Measurements from ENCODE around the gene GRK2. TPM values are rescaled to one million over a fixed set of nuclear protein-coding genes. Genes with fewer than 3 reads are reported as not detected.

The GRK2 gene
- polyA plus RNA-seq, 2 donors: 62.4 to 74.2 TPM

- Histone ChIP-seq H3K36me3 (ENCODE audit: control insufficient read depth in 2 of 2, insufficient read depth in 2 of 2, low read length in 1 of 2) (peaks cover 6 to 8% of the 10 kb centered on the region in 2 donors), H3K27ac (ENCODE audit: low read depth in 2 of 2, low read length in 1 of 2) (peak overlapping the region; percentile 94 to 98), H3K9me3 (ENCODE audit: control insufficient read depth in 2 of 2, insufficient read depth in 1 of 2, low read depth in 1 of 2, low read length in 1 of 2) (no peaks in the 10 kb centered on the region), H3K4me1 (ENCODE audit: control insufficient read depth in 2 of 2, insufficient read depth in 2 of 2, low read length in 1 of 2) (peaks cover 0 to 15% of the 10 kb centered on the region in 2 donors), H3K4me3 (ENCODE audit: low read depth in 1 of 2, low read length in 2 of 2) (peak overlapping the region; percentile 49 to 56), H3K27me3 (ENCODE audit: control insufficient read depth in 1 of 2, insufficient read depth in 2 of 2, low read length in 2 of 2) (no peaks in the 10 kb centered on the region)
- 1% methylated on average over 16 of the region's 16 CpGs for WGBS, 2 donors
Observed at GRCh38 chr11:67240576-67241389, 25.5 kb upstream of the GRK2 start.

- Histone ChIP-seq H3K4me1 (ENCODE audit: control insufficient read depth in 2 of 2, insufficient read depth in 2 of 2, low read length in 1 of 2) (peaks cover 0 to 19% of the 10 kb centered on the region in 2 donors), H3K36me3 (ENCODE audit: control insufficient read depth in 2 of 2, insufficient read depth in 2 of 2, low read length in 1 of 2) (peaks cover 13 to 15% of the 10 kb centered on the region in 2 donors), H3K27ac (ENCODE audit: low read depth in 2 of 2, low read length in 1 of 2) (no peak overlapping the region), H3K27me3 (ENCODE audit: control insufficient read depth in 1 of 2, insufficient read depth in 2 of 2, low read length in 2 of 2) (no peaks in the 10 kb centered on the region), H3K4me3 (ENCODE audit: low read depth in 1 of 2, low read length in 2 of 2) (peak overlapping the region in 1 of 2 donors; percentile 56), H3K9me3 (ENCODE audit: control insufficient read depth in 2 of 2, insufficient read depth in 1 of 2, low read depth in 1 of 2, low read length in 1 of 2) (no peaks in the 10 kb centered on the region)
- 56% methylated on average over 1 of the region's 1 CpG for WGBS, 2 donors
Observed at GRCh38 chr11:67242548-67242947, 23.7 kb upstream of the GRK2 start.

GRCh38 chr11:67243051-67243450 lies 23.2 kb upstream of the GRK2 start:
- peaks cover 15 to 16% of the 10 kb centered on the region in 2 donors for H3K36me3 ChIP-seq (ENCODE audit: control insufficient read depth in 2 of 2, insufficient read depth in 2 of 2, low read length in 1 of 2)
- WGBS, 2 donors: 68 to 73% methylated on average over 2 of the region's 2 CpGs

GRCh38 chr11:67245046-67245445 lies 21.2 kb upstream of the GRK2 start:
- Histone ChIP-seq H3K36me3 (ENCODE audit: control insufficient read depth in 2 of 2, insufficient read depth in 2 of 2, low read length in 1 of 2) (peaks cover 23 to 24% of the 10 kb centered on the region in 2 donors), H3K9me3 (ENCODE audit: control insufficient read depth in 2 of 2, insufficient read depth in 1 of 2, low read depth in 1 of 2, low read length in 1 of 2) (no peaks in the 10 kb centered on the region), H3K27me3 (ENCODE audit: control insufficient read depth in 1 of 2, insufficient read depth in 2 of 2, low read length in 2 of 2) (no peaks in the 10 kb centered on the region), H3K4me1 (ENCODE audit: control insufficient read depth in 2 of 2, insufficient read depth in 2 of 2, low read length in 1 of 2) (peaks cover 0 to 13% of the 10 kb centered on the region in 2 donors), H3K27ac (ENCODE audit: low read depth in 2 of 2, low read length in 1 of 2) (no peak overlapping the region), H3K4me3 (ENCODE audit: low read depth in 1 of 2, low read length in 2 of 2) (no peak overlapping the region)
- 93 to 94% methylated on average over 11 of the region's 11 CpGs for WGBS, 2 donors

More at GRCh38 chr11:67243051-67243450, 23.2 kb upstream of the GRK2 start:
- H3K27ac ChIP-seq (ENCODE audit: low read depth in 2 of 2, low read length in 1 of 2): no peak overlapping the region
- no peak overlapping the region for H3K4me3 ChIP-seq (ENCODE audit: low read depth in 1 of 2, low read length in 2 of 2)
- no peaks in the 10 kb centered on the region for H3K9me3 ChIP-seq (ENCODE audit: control insufficient read depth in 2 of 2, insufficient read depth in 1 of 2, low read depth in 1 of 2, low read length in 1 of 2)
- no peaks in the 10 kb centered on the region for H3K27me3 ChIP-seq (ENCODE audit: control insufficient read depth in 1 of 2, insufficient read depth in 2 of 2, low read length in 2 of 2)
- peaks cover 0 to 19% of the 10 kb centered on the region in 2 donors for H3K4me1 ChIP-seq (ENCODE audit: control insufficient read depth in 2 of 2, insufficient read depth in 2 of 2, low read length in 1 of 2)

DNA sequence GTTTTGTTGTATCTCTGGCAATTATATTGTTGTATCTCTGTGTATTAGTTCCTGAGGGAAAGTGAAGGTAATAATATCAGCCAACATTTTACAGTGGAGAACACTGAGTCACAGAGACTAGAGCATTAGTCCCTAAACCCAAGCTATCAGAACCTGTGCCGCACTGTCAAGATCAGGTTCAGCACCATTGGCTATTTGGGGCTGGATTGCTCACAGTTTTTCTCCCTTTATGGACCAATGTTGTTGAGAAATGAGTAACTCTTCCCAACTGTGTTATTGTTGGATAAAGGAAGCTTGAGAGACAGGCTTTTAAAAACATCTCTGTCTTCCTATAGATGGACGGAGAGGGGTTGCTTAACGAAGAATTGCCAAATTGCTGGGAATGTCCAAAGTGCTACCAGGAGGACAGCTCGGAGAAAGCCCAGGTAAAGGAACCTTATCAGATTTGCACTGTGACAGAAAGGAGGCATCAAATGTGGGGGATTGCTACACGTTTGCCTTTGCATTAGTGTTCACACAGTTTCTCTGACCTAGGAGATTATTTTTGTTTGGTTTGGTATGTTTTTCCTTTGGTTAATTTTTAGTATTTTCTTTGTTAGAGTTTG lies 18.2 kb upstream of the GRK2 start:
- H3K4me3 ChIP-seq (ENCODE audit: low read depth in 1 of 2, low read length in 2 of 2): no peak overlapping the region
- WGBS, 2 donors: 64 to 67% methylated on average over 5 of the region's 5 CpGs
- peaks cover 0 to 13% of the 10 kb centered on the region in 2 donors for H3K4me1 ChIP-seq (ENCODE audit: control insufficient read depth in 2 of 2, insufficient read depth in 2 of 2, low read length in 1 of 2)
- H3K27ac ChIP-seq (ENCODE audit: low read depth in 2 of 2, low read length in 1 of 2): peak overlapping the region; percentile 84 to 86
- H3K36me3 ChIP-seq (ENCODE audit: control insufficient read depth in 2 of 2, insufficient read depth in 2 of 2, low read length in 1 of 2): peaks cover 38 to 42% of the 10 kb centered on the region in 2 donors
- no peaks in the 10 kb centered on the region for H3K9me3 ChIP-seq (ENCODE audit: control insufficient read depth in 2 of 2, insufficient read depth in 1 of 2, low read depth in 1 of 2, low read length in 1 of 2)
- H3K27me3 ChIP-seq (ENCODE audit: control insufficient read depth in 1 of 2, insufficient read depth in 2 of 2, low read length in 2 of 2): no peaks in the 10 kb centered on the region

GRCh38 chr11:67248653-67249052 lies 17.6 kb upstream of the GRK2 start:
- Histone ChIP-seq H3K9me3 (ENCODE audit: control insufficient read depth in 2 of 2, insufficient read depth in 1 of 2, low read depth in 1 of 2, low read length in 1 of 2) (no peaks in the 10 kb centered on the region), H3K27me3 (ENCODE audit: control insufficient read depth in 1 of 2, insufficient read depth in 2 of 2, low read length in 2 of 2) (no peaks in the 10 kb centered on the region), H3K36me3 (ENCODE audit: control insufficient read depth in 2 of 2, insufficient read depth in 2 of 2, low read length in 1 of 2) (peaks cover 38 to 42% of the 10 kb centered on the region in 2 donors), H3K4me1 (ENCODE audit: control insufficient read depth in 2 of 2, insufficient read depth in 2 of 2, low read length in 1 of 2) (peaks cover 0 to 15% of the 10 kb centered on the region in 2 donors), H3K27ac (ENCODE audit: low read depth in 2 of 2, low read length in 1 of 2) (peak overlapping the region; percentile 84), H3K4me3 (ENCODE audit: low read depth in 1 of 2, low read length in 2 of 2) (no peak overlapping the region)

GRCh38 chr11:67250059-67251043 lies 15.9 kb upstream of the GRK2 start:
- peak overlapping the region in 1 of 2 donors; percentile 42 for H3K27ac ChIP-seq (ENCODE audit: low read depth in 2 of 2, low read length in 1 of 2)
- peaks cover 2 to 27% of the 10 kb centered on the region in 2 donors for H3K4me1 ChIP-seq (ENCODE audit: control insufficient read depth in 2 of 2, insufficient read depth in 2 of 2, low read length in 1 of 2)
- H3K36me3 ChIP-seq (ENCODE audit: control insufficient read depth in 2 of 2, insufficient read depth in 2 of 2, low read length in 1 of 2): peaks cover 45 to 51% of the 10 kb centered on the region in 2 donors
- no peaks in the 10 kb centered on the region for H3K27me3 ChIP-seq (ENCODE audit: control insufficient read depth in 1 of 2, insufficient read depth in 2 of 2, low read length in 2 of 2)
- no peak overlapping the region for H3K4me3 ChIP-seq (ENCODE audit: low read depth in 1 of 2, low read length in 2 of 2)
- H3K9me3 ChIP-seq (ENCODE audit: control insufficient read depth in 2 of 2, insufficient read depth in 1 of 2, low read depth in 1 of 2, low read length in 1 of 2): no peaks in the 10 kb centered on the region
- WGBS, 2 donors: 85 to 91% methylated on average over 37 of the region's 37 CpGs

DNA sequence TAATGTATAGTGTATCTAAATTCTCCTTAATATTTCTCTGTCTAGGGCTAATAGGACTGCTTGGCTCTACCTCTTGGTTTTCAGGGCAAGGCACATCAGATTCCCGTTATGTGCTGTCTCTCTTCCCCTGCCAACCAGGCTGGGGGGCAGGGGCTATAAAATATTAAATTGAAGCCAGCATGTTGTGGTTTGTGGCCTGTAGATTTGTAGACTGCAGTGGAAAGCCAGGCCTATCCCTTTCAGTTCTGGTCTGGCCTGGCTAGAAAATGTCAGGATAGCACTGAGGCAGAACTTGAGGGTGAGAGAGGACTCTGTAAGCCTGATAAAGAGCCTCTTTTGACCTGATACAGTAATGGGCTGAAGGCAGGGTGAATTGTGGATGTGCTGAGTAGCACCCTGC lies 14.4 kb upstream of the GRK2 start:
- peaks cover 2 to 28% of the 10 kb centered on the region in 2 donors for H3K4me1 ChIP-seq (ENCODE audit: control insufficient read depth in 2 of 2, insufficient read depth in 2 of 2, low read length in 1 of 2)
- no peaks in the 10 kb centered on the region for H3K27me3 ChIP-seq (ENCODE audit: control insufficient read depth in 1 of 2, insufficient read depth in 2 of 2, low read length in 2 of 2)
- H3K36me3 ChIP-seq (ENCODE audit: control insufficient read depth in 2 of 2, insufficient read depth in 2 of 2, low read length in 1 of 2): peaks cover 46 to 47% of the 10 kb centered on the region in 2 donors
- H3K9me3 ChIP-seq (ENCODE audit: control insufficient read depth in 2 of 2, insufficient read depth in 1 of 2, low read depth in 1 of 2, low read length in 1 of 2): no peaks in the 10 kb centered on the region
- WGBS, 2 donors: 42 to 75% methylated on average over 1 of the region's 1 CpG
- H3K27ac ChIP-seq (ENCODE audit: low read depth in 2 of 2, low read length in 1 of 2): peak overlapping the region; percentile 32 to 59
- no peak overlapping the region for H3K4me3 ChIP-seq (ENCODE audit: low read depth in 1 of 2, low read length in 2 of 2)

DNA sequence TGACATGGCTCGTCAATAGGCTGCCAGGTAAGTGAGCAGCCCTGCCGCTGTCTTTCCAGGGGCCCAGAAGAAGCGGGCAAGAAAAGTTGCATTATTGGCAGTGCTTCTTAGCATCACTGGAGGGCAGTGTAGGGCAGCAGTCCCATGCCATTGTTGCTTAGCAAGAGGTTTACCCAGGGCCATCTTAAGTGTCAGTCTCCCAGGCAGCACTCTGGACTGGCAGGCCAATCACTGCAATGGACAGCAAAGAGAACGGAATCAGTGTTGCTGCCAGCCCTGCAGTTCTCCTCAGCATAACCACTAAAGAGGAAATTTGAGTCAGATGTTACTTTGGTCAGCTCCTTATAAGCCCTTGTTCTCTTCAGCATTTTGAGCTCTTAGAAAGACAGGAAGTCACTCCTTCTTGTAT lies 13.4 kb upstream of the GRK2 start:
- Histone ChIP-seq H3K9me3 (ENCODE audit: control insufficient read depth in 2 of 2, insufficient read depth in 1 of 2, low read depth in 1 of 2, low read length in 1 of 2) (no peaks in the 10 kb centered on the region), H3K27me3 (ENCODE audit: control insufficient read depth in 1 of 2, insufficient read depth in 2 of 2, low read length in 2 of 2) (no peaks in the 10 kb centered on the region), H3K4me1 (ENCODE audit: control insufficient read depth in 2 of 2, insufficient read depth in 2 of 2, low read length in 1 of 2) (peaks cover 2 to 24% of the 10 kb centered on the region in 2 donors), H3K36me3 (ENCODE audit: control insufficient read depth in 2 of 2, insufficient read depth in 2 of 2, low read length in 1 of 2) (peaks cover 47% of the 10 kb centered on the region in 2 donors), H3K27ac (ENCODE audit: low read depth in 2 of 2, low read length in 1 of 2) (peak overlapping the region; percentile 86 to 93), H3K4me3 (ENCODE audit: low read depth in 1 of 2, low read length in 2 of 2) (no peak overlapping the region)
- 54 to 74% methylated on average over 4 of the region's 4 CpGs for WGBS, 2 donors

Measured in esophagus (tissue), 2 donors.